Measurements from ENCODE around the gene ERBB2.

Gene ERBB2

DNA sequence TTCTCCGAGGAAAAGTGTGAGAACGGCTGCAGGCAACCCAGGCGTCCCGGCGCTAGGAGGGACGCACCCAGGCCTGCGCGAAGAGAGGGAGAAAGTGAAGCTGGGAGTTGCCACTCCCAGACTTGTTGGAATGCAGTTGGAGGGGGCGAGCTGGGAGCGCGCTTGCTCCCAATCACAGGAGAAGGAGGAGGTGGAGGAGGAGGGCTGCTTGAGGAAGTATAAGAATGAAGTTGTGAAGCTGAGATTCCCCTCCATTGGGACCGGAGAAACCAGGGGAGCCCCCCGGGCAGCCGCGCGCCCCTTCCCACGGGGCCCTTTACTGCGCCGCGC lies at the start of gene ERBB2:
ERBB2 (plus strand) TSS at position 247 of the 330 bp plus-strand sequence. CDS start 175 bp downstream, outside the sequence.
- DNase-seq: no peak

DNA sequence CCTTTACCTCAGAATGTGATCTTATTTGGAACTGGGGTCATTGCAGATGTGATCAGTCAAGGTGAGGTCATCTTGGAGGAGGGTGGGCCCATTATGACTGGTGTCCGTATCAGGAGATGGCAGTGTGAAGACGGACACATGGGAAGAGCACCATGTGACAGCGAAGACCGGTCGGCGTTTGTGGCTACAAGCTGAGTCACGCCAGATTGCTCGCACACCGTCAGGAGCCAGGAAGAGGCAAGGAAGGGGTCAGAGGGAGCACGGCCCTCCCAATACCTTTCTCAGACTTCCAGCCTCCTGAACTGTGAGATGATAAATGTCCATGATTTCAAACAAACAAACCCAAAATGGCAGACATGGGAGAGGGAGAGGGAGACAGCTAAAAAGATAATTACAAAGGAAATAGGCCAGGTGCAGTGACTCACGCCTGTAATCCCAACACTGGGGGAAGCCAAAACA lies 49.7 kb upstream of the ERBB2 start:
- DNase-seq: no peak

GRCh38 chr17:39651923-39652586 lies 47.8 kb upstream of the ERBB2 start:
- DNase-seq: no peak

DNA sequence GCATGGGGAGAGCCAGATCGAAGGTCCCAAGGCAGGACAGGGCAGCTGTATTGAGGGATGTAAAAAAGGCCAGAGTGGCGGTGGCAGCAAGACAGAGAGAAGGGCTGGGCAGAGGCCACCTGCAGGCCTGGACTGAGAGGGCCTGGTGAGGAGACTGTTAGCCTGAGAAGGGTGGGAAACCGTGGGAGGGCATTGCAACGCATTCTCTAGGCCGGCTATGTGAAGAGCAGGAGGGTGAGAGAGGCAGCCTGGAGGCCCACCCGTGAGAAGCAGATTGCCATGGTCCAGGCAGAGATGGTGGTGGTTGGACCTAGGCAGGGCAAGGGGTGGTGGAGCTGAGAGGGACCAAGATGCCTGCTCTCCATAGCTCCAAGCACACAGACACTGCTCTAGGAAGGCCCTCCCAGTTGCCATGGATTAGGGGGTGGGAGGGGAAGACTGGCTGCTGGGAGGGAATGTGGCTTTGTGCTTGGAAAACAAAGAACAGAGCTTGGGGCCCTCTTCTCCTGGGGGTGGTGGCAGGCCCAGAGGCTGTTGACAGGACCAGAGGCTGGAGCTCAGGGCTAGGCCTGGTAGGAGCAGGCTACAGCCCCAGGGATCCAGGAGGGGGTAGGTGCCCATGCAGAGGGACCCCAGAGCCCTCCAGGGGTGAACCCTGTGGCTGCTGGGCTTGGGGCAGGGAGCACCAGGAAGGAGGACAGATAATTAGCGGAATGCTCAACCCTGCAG lies 47.1 kb upstream of the ERBB2 start:
- no peak for DNase-seq

- no peak for DNase-seq
Observed at GRCh38 chr17:39653316-39653661, 46.6 kb upstream of the ERBB2 start.

- DNase-seq: peak; percentile 77
Observed at GRCh38 chr17:39653662-39654331, 46.1 kb upstream of the ERBB2 start.

DNA sequence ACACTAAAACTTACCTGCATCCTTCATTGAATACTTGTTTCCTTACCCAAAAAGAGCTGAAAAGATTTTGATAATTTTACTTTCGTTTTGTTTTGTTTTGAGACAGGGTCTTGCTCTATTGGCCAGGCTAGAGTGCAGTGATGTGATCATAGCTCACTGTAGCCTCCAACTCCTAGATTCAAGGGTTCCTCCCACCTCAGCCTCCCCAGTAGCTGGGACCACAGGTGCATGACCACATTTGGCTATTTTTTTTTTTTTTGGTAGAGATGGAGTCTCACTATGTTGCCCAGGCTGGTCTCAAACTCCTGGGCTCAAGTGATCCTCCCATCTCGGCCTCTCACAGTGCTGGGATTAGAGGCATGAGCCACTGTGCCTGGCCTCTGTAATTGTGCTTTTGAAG lies 44.8 kb upstream of the ERBB2 start:
- DNase-seq: no peak

DNA sequence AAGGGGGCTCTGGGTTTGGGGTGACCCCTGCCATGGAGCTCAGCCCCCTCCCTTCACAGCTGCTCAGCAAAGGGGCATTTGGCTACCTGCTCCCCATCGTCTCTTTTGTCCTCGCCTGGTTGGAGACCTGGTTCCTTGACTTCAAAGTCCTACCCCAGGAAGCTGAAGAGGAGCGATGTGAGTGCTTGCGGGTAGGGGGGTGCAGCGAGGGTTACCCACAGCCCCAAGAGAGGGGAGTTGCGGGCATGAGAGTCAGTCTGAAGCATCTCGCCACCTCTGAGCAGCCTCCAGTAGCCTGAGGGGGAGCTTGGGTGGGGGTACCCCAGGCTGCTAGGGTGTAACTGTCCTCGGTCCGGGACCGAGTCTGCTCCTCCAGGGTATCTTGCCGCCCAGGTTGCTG lies 41.5 kb upstream of the ERBB2 start:
- DNase-seq: no peak

DNA sequence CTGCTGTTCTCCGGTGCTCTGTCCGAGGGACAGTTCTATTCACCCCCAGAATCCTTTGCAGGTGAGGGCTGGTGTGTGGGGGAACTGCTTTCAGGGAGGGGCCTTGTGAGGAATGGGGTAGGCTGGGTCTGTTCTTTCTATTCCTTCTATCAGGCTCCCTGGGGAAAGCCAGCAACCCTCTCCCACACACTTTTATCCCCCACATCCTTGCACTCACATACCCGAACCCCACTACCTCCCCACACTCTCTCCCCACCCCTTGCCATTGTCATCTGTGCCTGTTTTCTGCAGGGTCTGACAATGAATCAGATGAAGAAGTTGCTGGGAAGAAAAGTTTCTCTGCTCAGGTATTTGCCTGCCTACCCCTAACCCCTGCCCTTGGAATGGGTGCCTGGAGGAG lies 41.1 kb upstream of the ERBB2 start:
- DNase-seq: no peak

- DNase-seq: no peak
Observed at GRCh38 chr17:39659279-39660010, 40.4 kb upstream of the ERBB2 start.

- no peak for DNase-seq
Observed at GRCh38 chr17:39660011-39660360, 39.9 kb upstream of the ERBB2 start.

- DNase-seq: no peak
Observed at GRCh38 chr17:39660397-39661385, 39.2 kb upstream of the ERBB2 start.

- DNase-seq: no peak
Observed at GRCh38 chr17:39661744-39662541, 37.9 kb upstream of the ERBB2 start.

DNA sequence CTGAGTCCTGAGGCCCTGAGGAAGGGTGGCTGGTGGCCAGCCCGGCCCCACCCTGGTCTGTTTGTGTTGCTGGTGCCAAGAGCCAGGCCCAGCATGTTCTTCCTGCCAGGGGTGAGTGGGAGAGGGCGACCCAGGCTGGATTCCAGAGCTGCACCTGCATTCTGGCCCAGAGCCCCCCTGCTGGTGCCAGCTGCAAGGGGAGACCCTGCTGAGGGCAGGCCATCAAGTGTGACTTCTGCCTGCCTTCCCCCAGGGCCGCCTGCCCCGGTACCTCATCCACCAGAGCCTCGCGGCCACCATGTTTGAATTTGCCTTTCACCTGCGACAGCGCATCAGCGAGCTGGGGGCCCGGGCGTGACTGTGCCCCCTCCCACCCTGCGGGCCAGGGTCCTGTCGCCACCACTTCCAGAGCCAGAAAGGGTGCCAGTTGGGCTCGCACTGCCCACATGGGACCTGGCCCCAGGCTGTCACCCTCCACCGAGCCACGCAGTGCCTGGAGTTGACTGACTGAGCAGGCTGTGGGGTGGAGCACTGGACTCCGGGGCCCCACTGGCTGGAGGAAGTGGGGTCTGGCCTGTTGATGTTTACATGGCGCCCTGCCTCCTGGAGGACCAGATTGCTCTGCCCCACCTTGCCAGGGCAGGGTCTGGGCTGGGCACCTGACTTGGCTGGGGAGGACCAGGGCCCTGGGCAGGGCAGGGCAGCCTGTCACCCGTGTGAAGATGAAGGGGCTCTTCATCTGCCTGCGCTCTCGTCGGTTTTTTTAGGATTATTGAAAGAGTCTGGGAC lies 37.1 kb upstream of the ERBB2 start:
- DNase-seq: no peak

GRCh38 chr17:39663340-39663687 lies 36.5 kb upstream of the ERBB2 start:
- DNase-seq: no peak

DNA sequence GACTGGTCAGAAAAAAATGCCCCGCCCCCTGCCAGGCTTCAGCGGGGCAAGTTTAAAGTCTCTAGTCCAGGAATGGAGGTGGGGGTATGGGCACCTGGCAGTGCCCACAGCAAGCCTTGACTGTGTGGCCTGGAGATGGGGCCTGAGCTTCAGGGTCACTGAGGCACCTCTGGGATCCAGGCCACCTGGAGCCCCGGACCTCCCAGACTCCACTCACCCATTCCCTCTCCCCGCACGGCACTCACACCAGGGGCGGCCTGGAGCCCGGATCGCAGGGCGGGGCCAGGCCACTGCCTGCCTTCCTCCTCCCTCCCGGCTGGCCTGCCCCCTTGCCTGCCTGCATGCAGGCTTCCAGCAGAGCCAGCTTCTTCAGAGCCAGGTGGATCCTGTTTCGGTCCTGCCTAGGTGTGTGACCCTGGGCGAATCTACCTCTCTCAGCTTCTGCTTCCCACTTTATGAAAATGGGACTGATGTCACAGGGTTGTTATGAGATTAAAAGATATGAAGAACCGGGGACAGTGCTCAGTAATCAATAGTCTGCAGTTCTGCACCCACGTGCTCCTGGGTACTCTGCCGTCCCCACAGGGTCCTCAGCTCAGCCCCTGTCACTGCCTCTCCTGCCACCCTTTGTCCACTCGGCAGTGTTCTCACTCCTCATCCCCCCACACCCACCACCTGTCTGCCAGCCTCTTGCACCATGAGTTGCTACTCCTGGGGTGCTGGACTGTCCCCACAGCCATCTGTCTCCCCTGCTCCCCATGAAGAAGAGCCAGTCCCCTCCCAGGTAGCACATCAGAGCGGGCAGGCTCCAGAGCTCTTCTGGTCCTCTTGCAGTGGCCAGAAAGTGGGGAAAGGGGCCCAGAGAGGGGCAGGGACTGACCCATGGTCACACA lies 35.9 kb upstream of the ERBB2 start:
- DNase-seq: no peak

DNA sequence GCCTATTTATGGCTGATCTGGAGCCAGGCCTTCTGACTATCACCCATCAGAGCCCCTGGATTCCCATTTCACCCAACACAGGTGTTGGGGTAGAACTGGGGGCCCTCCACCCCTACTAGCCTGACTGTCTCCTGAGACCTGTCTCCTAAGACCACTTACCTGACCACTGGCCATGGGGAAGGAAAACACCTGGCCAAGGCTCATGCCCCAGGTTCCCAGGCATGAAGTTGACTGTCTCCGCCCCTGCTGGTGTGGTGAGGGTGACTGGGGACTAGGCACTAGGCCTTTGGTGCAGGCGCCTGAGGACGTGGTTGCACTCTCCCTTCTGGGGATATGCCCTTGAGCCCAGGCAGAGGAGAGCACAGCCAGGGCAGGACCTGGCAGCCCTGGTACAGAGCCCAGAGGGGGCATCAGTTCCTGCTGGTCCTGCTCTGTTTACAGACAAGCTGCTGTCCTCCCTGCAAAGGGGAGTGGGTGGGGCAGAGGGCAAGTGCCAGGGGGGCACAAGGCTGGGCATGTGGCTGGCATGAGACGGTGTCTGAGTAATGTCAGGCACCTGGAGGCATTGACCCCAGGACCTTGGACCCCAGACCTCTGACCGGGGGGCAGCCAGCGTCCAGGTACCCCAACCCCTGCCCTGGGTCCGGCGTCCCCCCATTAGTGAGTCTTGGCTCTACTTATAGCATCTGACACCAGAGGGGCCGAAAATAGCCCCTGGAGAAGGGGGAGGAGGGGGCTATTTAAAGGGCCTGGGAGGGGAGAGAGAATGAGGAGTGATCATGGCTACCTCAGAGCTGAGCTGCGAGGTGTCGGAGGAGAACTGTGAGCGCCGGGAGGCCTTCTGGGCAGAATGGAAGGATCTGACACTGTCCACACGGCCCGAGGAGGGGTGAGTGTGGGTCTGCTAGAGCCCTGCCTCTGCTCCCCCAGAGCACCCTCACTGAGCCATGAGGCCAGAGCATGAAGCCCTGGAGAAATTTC lies 35.0 kb upstream of the ERBB2 start, which contains the start of gene TCAP:
TCAP (plus strand) TSS at position 769 of the 981 bp plus-strand sequence; CDS start at position 780, 11 bp downstream.
- DNase-seq: no peak

DNA sequence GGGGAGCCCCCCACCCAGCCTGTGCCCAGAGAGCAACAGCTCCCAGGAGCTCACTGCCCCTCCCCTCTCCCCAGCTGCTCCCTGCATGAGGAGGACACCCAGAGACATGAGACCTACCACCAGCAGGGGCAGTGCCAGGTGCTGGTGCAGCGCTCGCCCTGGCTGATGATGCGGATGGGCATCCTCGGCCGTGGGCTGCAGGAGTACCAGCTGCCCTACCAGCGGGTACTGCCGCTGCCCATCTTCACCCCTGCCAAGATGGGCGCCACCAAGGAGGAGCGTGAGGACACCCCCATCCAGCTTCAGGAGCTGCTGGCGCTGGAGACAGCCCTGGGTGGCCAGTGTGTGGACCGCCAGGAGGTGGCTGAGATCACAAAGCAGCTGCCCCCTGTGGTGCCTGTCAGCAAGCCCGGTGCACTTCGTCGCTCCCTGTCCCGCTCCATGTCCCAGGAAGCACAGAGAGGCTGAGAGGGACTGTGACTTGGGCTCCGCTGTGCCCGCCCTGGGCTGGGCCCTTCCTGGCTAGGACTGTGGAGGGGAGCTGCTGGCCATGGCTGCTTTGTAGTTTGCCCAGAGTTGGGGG lies 34.1 kb upstream of the ERBB2 start:
- no peak for DNase-seq
